A673 (cell line): Measurements from ENCODE around the gene PEX12. TPM values are rescaled to one million over a fixed set of nuclear protein-coding genes. Genes with fewer than 3 reads are reported as not detected.

Experiments used
- BruUV-seq: library from RNA; stranded (reverse); fragments of 400-500 nt; replicated peaks from 2 replicates; lab custom pipeline; 2021; lab: Mats Ljungman, UMichigan
- CTCF ChIA-PET: fragments of 300-600 bp; sonication (Branson Sonifier 250); formaldehyde crosslinking; loops from one replicate; lab custom pipeline; 2022; ENCODE audit warnings: antibody characterized with exemption; lab: Charles Lee
- POLR2A ChIA-PET: fragments of 300-600 bp; sonication (Branson Sonifier 250); formaldehyde crosslinking; loops from one replicate; lab custom pipeline; 2022; ENCODE audit warnings: antibody characterized with exemption; ENCODE audit not compliant: low non-redundant PET; lab: Charles Lee
- DNase-seq: peaks from one replicate; pipeline ENCODE4 v3.0.0-alpha.2; 2015; ENCODE audit warnings: low spot score
- H3K27ac ChIP-seq: fragments of 200-600 bp; sonication (generic); 2 replicates; pipeline ENCODE4 v1.5.1; 2016; ENCODE audit warnings: mixed run types, low read depth, mild to moderate bottlenecking, mixed read lengths, antibody characterized with exemption, low read length; ENCODE audit not compliant: poor library complexity, severe bottlenecking
- H3K27me3 ChIP-seq: fragments of 200-600 bp; sonication (generic); replicated peaks from 2 replicates; pipeline ENCODE4 v1.6.1; 2017; ENCODE audit warnings: mixed run types, low read depth, mild to moderate bottlenecking, mixed read lengths, antibody characterized with exemption, low read length; ENCODE audit not compliant: insufficient read depth, poor library complexity
- H3K36me3 ChIP-seq: fragments of 200-600 bp; sonication (generic); 2 replicates; pipeline ENCODE4 v1.6.1; 2016; ENCODE audit warnings: mixed run types, mild to moderate bottlenecking, mixed read lengths, antibody characterized with exemption, low read length; ENCODE audit not compliant: insufficient read depth, poor library complexity, severe bottlenecking
- H3K4me1 ChIP-seq: fragments of 200-600 bp; sonication (generic); 2 replicates; pipeline ENCODE4 v1.6.1; 2017; ENCODE audit warnings: mixed run types, mild to moderate bottlenecking, mixed read lengths, antibody characterized with exemption, low read length; ENCODE audit not compliant: insufficient read depth, poor library complexity, severe bottlenecking
- H3K4me3 ChIP-seq: fragments of 200-600 bp; sonication (generic); 2 replicates; pipeline ENCODE4 v1.5.1; 2016; ENCODE audit warnings: low read depth, mixed run types, mild to moderate bottlenecking, mixed read lengths, low read length; ENCODE audit not compliant: poor library complexity, severe bottlenecking
- H3K9me3 ChIP-seq: fragments of 200-600 bp; sonication (generic); 2 replicates; pipeline ENCODE4 v1.6.1; 2016; ENCODE audit warnings: mixed run types, low read depth, mild to moderate bottlenecking, mixed read lengths, antibody characterized with exemption, low read length; ENCODE audit not compliant: poor library complexity, severe bottlenecking
- CTCF ChIP-seq: fragments of 300-800, 200-600 bp; sonication (generic); conservative IDR thresholded peaks from 2 replicates; pipeline ENCODE4 v1.5.1; 2017; ENCODE audit warnings: low read depth, mild to moderate bottlenecking, antibody characterized with exemption, low read length, moderate library complexity, mixed read lengths
- EZH2 ChIP-seq: fragments of 200-600 bp; sonication (generic); IDR thresholded peaks from 2 replicates; pipeline ENCODE4 v1.6.1; 2017; ENCODE audit warnings: borderline replicate concordance, low read depth, mild to moderate bottlenecking, mixed read lengths, antibody characterized with exemption, low read length; ENCODE audit not compliant: poor library complexity, severe bottlenecking
- intact Hi-C: fragments of 100-400 bp; cut with micrococcal nuclease; formaldehyde crosslinking; loops from one replicate; pipeline ENCODE4 v1.10.0; 2022; ENCODE audit not compliant: unreplicated experiment
- total RNA-seq: library from RNA; stranded (reverse); gene quantifications from 2 replicates; pipeline ENCODE4 v1.2.3, GENCODE V29; 2021

The PEX12 gene
- total RNA-seq, 1 experiment from 2014 or later: 3.2 TPM

- H3K4me3 ChIP-seq: no peak overlapping the region
- H3K36me3 ChIP-seq: peaks cover 3% of the 10 kb centered on the region
- no peak overlapping the region for H3K27ac ChIP-seq
- CTCF ChIA-PET: no interaction called here
- POLR2A ChIA-PET: no interaction called here
- TF ChIP-seq EZH2: no peak
- TF ChIP-seq CTCF: no peak
- peaks cover 3% of the 10 kb centered on the region for H3K4me1 ChIP-seq
- no TSS peak for BruUV-seq
- intact Hi-C loops: no loop called here
- DNase-seq: no peak
- H3K9me3 ChIP-seq: no peaks in the 10 kb centered on the region
- H3K27me3 ChIP-seq: no peaks in the 10 kb centered on the region
Observed at GRCh38 chr17:35575759-35576158, 2.6 kb downstream of the PEX12 start.

- Histone ChIP-seq H3K36me3 (no peaks in the 10 kb centered on the region), H3K4me3 (peak overlapping the region; percentile 65), H3K9me3 (no peaks in the 10 kb centered on the region), H3K4me1 (no peaks in the 10 kb centered on the region), H3K27me3 (no peaks in the 10 kb centered on the region), H3K27ac (no peak overlapping the region)
- POLR2A ChIA-PET: no interaction called here
- TF ChIP-seq CTCF (no peak), EZH2 (no peak)
- intact Hi-C loops: no loop called here
- no TSS peak for BruUV-seq
- DNase-seq: no peak
- CTCF ChIA-PET: no interaction called here
Observed at GRCh38 chr17:35569405-35569804, 9.0 kb downstream of the PEX12 start.

- H3K27ac ChIP-seq: peak overlapping the region; percentile 74
- BruUV-seq: no TSS peak
- CTCF ChIA-PET: interaction anchor here (0.7 kb wide), 1 partner anchor 10 kb away, joined by 3 read pairs; the partner anchor contains the start of gene PEX12
- peak; percentile 15 for DNase-seq
- peak overlapping the region; percentile 65 for H3K4me3 ChIP-seq
- TF ChIP-seq CTCF (no peak), EZH2 (no peak)
- no peaks in the 10 kb centered on the region for H3K9me3 ChIP-seq
- intact Hi-C loops: no loop called here
- no peaks in the 10 kb centered on the region for H3K4me1 ChIP-seq
- no peaks in the 10 kb centered on the region for H3K36me3 ChIP-seq
- POLR2A ChIA-PET: no interaction called here
- no peaks in the 10 kb centered on the region for H3K27me3 ChIP-seq
Observed at GRCh38 chr17:35568561-35568960, 9.8 kb downstream of the PEX12 start.
